ENCODE measurements around the gene IGFBPL1. TPM values are rescaled to one million over a fixed set of nuclear protein-coding genes. Genes with fewer than 3 reads are reported as not detected.

Gene IGFBPL1
- total RNA-seq, 1 donor from 2014 or later = not detected

- DNase-seq (ENCODE audit: low spot score) (no peak), ATAC-seq (peak; percentile 88)
- intact Hi-C loops (cut with DNase I) = loop anchor here (10.0 kb wide), 1 partner anchor 618 kb away; no protein-coding TSS in a partner anchor
Measured at GRCh38 chr9:38362852-38363588, 61.2 kb downstream of the IGFBPL1 start.

- ATAC-seq (no peak), DNase-seq (ENCODE audit: low spot score) (no peak)
- intact Hi-C loops (cut with DNase I) = loop anchor here (10.0 kb wide), 1 partner anchor 617 kb away; no protein-coding TSS in a partner anchor
Measured at GRCh38 chr9:38361473-38361850, 62.8 kb downstream of the IGFBPL1 start.

- intact Hi-C loops (cut with DNase I) = loop anchor here (10.0 kb wide), 1 partner anchor 616 kb away; no protein-coding TSS in a partner anchor
- no peak for DNase-seq (ENCODE audit: low spot score)
- no peak for ATAC-seq
Measured at GRCh38 chr9:38360839-38361472, 63.3 kb downstream of the IGFBPL1 start.

- DNase-seq (ENCODE audit: low spot score) (no peak), ATAC-seq (no peak)
- intact Hi-C loops (cut with DNase I) = loop anchor here (2.0 to 10.0 kb wide), 3 partner anchors 21 to 615 kb away; no protein-coding TSS in a partner anchor
Measured at GRCh38 chr9:38359689-38360385, 64.4 kb downstream of the IGFBPL1 start.

GRCh38 chr9:38359297-38359653 is 65.0 kb downstream of the IGFBPL1 start:
- no peak for DNase-seq (ENCODE audit: low spot score)
- intact Hi-C loops (cut with DNase I) = loop anchor here (2.0 to 10.0 kb wide), 2 partner anchors 20 to 64 kb away; no protein-coding TSS in a partner anchor
- ATAC-seq = no peak

- ATAC-seq (no peak), DNase-seq (ENCODE audit: low spot score) (no peak)
- intact Hi-C loops (cut with DNase I) = loop anchor here (2.0 to 10.0 kb wide), 2 partner anchors 20 to 64 kb away; no protein-coding TSS in a partner anchor
Measured at GRCh38 chr9:38358390-38359296, 65.6 kb downstream of the IGFBPL1 start.

- DNase-seq (ENCODE audit: low spot score) = no peak
- intact Hi-C loops (cut with DNase I) = loop anchor here (2.0 to 10.0 kb wide), 2 partner anchors 19 to 63 kb away; no protein-coding TSS in a partner anchor
- no peak for ATAC-seq
Measured at GRCh38 chr9:38357350-38358114, 66.7 kb downstream of the IGFBPL1 start.

GRCh38 chr9:38356851-38357250 is 67.4 kb downstream of the IGFBPL1 start:
- ATAC-seq (no peak), DNase-seq (ENCODE audit: low spot score) (no peak)
- intact Hi-C loops (cut with DNase I) = loop anchor here (10.0 kb wide), 1 partner anchor 62 kb away; no protein-coding TSS in a partner anchor

Other genes starting within 250 kb of the IGFBPL1 start
- gene ALDH1B1, start 31.8 kb downstream of the IGFBPL1 start, total RNA-seq = 9.3 TPM
- gene ANKRD18A, start 196.1 kb upstream of the IGFBPL1 start, total RNA-seq = 3.9 TPM